ENCODE results near the gene RMND5B.
A peak's percentile ranks its signal among the peaks of the same experiment; 100 is the strongest.
"Not testable (repeated sequence)": the region's sequence is repeated elsewhere in the genome, so short reads cannot be mapped to it uniquely, and the experiment has no call there.

Gene RMND5B, protein sequence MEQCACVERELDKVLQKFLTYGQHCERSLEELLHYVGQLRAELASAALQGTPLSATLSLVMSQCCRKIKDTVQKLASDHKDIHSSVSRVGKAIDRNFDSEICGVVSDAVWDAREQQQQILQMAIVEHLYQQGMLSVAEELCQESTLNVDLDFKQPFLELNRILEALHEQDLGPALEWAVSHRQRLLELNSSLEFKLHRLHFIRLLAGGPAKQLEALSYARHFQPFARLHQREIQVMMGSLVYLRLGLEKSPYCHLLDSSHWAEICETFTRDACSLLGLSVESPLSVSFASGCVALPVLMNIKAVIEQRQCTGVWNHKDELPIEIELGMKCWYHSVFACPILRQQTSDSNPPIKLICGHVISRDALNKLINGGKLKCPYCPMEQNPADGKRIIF

DNA sequence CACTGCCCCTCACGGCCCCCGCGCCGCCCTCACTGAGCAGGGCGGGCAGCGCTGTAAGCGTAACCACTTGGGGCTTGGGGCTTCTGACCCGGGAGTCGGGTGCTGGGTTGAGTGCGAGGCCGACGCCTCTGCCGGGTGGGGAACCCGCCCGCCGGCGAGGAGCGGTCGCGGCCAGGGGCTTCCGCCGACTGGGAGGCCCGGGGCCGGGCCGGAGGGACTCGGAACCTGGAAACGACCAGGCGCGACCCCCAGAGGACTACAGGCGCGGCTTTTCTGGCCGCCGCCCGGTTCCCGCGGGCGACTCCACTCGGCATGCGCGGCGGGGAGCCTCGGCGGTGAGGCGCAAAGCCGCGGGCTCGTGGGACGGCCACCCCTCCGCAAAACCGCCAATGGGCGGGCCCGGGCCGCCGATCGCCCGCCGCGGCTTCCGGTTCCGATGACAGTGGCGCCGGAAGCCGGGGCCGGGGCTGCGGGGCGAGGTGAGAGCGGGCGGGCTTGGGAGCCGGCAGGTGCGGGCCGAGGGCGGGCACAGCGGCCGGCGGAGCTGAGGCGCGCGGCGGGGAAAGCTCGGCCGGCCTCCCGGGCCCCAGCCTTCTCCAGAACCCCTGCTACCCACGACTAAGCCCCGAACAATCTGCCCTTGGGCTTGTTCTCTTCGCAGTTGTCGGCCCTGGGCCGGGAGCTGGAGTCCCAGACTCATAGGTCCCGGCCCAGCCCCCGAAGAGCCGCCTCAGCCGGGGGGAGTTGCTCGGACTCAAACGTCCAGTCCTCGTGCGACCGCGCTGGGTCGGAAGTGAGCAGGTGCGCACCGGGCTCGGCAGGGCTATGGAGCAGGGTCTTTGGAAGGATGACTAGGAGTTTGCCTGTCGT, at the start of gene RMND5B:
TSS of gene RMND5B (plus strand) at position 439 of the 870 bp plus-strand sequence. CDS start 7,106 bp downstream, outside the sequence.
- peak within 1 kb of the TSS; percentile 78 for H3K4me3 ChIP-seq (ENCODE audit: insufficient read length, low read depth)
- peaks cover 5% of the 10 kb centered on the region for H3K4me1 ChIP-seq (ENCODE audit: insufficient read depth, insufficient read length)
- H3K27me3 ChIP-seq (ENCODE audit: insufficient read depth, insufficient read length) = no peaks in the 10 kb centered on the region
- H3K9ac ChIP-seq (ENCODE audit: insufficient read length, low read depth) = peak within 1 kb of the TSS; percentile 88
- H3K9me3 ChIP-seq (ENCODE audit: insufficient read depth, low read length) = no peaks in the 10 kb centered on the region
- DNase-seq (ENCODE audit: low read depth, low spot score) = peak; percentile 56
- H3K36me3 ChIP-seq (ENCODE audit: insufficient read depth, insufficient read length, low read length) = peaks cover 14% of the 10 kb centered on the region
- TF ChIP-seq YY1 (IDR thresholded peaks at IDR 0.05; ENCODE audit: insufficient read depth, insufficient read length) = no peak

DNA sequence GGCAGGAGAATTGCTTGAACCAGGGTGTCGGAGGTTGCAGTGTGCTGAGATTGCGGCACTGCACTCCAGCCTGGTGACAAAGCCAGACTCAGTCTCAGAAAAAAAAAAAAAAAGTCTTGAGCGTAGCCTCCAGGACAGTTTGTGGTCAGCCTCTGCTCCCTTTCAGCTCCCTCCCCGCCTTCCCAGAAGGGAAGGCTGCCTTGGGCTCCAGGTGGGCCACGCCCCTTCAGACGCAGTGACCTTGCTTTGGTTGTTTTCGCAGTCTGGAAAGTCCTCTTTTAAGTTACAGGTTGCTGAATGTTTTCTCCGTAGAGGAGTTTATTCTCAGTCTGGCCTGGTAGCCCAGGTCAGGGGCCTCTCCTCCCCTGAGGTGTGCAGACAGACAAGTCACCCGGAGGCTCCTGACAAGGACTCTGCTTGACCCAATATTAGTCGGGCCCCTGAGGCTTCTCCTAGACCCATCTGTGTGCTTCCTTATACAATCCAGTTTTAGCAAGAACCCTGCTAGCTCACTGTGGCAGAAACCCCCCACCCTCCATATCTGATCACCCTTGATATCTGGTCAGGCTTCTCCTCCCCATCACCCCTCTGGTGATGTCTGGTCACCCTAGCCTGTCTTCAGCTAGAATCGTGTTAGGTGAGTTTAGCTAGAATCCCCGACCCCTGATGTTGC, 49.1 kb upstream of the RMND5B start:
- no peak for DNase-seq (ENCODE audit: low read depth, low spot score)
- Histone ChIP-seq H3K36me3 (ENCODE audit: insufficient read depth, insufficient read length, low read length) (no peaks in the 10 kb centered on the region), H3K9me3 (ENCODE audit: insufficient read depth, low read length) (no peaks in the 10 kb centered on the region), H3K4me3 (ENCODE audit: insufficient read length, low read depth) (no peak overlapping the region), H3K9ac (ENCODE audit: insufficient read length, low read depth) (no peak overlapping the region), H3K4me1 (ENCODE audit: insufficient read depth, insufficient read length) (peaks cover 5% of the 10 kb centered on the region), H3K27me3 (ENCODE audit: insufficient read depth, insufficient read length) (no peaks in the 10 kb centered on the region)
- TF ChIP-seq YY1 (IDR thresholded peaks at IDR 0.05; ENCODE audit: insufficient read depth, insufficient read length) (no peak), ZNF274 (IDR thresholded peaks at IDR 0.05; ENCODE audit: low read depth, low read length) (no peak), SUZ12 (IDR thresholded peaks at IDR 0.05; ENCODE audit: extremely low read depth, insufficient read depth, insufficient read length) (no peak)

DNA sequence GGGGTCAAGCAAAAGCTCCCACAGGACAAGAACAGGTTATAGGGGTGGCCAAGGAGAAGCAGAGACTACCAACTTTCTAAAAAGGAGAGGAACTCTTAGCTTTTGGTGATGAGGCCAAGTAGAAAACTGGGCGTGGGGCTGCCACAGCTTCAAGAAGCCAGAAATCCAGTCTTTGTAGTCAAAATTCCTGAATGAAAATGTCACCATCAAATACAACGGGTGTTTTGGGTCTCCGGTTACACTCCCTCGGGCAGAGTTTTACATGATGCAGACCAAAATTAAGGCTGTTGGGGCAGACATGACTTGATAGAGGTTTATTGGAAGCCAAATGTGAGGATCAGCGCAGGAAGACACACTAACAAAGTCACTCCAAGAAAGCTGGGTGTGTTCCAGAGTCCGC, 46.9 kb upstream of the RMND5B start:
- TF ChIP-seq YY1 (IDR thresholded peaks at IDR 0.05; ENCODE audit: insufficient read depth, insufficient read length) (no peak), SUZ12 (IDR thresholded peaks at IDR 0.05; ENCODE audit: extremely low read depth, insufficient read depth, insufficient read length) (no peak), ZNF274 (IDR thresholded peaks at IDR 0.05; ENCODE audit: low read depth, low read length) (no peak)
- Histone ChIP-seq H3K4me1 (ENCODE audit: insufficient read depth, insufficient read length) (peaks cover 5% of the 10 kb centered on the region), H3K9me3 (ENCODE audit: insufficient read depth, low read length) (no peaks in the 10 kb centered on the region), H3K36me3 (ENCODE audit: insufficient read depth, insufficient read length, low read length) (no peaks in the 10 kb centered on the region), H3K9ac (ENCODE audit: insufficient read length, low read depth) (no peak overlapping the region), H3K27me3 (ENCODE audit: insufficient read depth, insufficient read length) (no peaks in the 10 kb centered on the region), H3K4me3 (ENCODE audit: insufficient read length, low read depth) (no peak overlapping the region)
- no peak for DNase-seq (ENCODE audit: low read depth, low spot score)

DNA sequence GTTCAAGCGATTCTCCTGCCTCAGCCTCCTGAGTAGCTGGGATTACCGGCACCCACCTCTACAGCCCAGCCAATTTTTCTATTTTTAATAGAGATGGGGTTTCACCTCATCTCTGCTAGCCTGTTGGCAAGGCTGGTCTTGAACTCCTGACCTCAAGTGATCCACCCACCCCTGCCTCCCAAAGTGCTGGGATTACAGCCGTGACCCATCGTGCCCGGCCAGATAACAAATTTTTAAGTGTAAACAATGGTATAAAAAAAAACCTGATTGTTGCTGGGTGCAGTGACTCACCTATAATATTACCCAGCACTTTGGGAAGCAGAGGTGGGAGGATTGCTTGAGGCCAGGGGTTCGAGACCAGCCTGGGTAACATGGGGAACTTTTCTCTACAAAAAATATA, 45.5 kb upstream of the RMND5B start:
- Histone ChIP-seq H3K4me3 (ENCODE audit: insufficient read length, low read depth) (no peak overlapping the region), H3K36me3 (ENCODE audit: insufficient read depth, insufficient read length, low read length) (no peaks in the 10 kb centered on the region), H3K9ac (ENCODE audit: insufficient read length, low read depth) (no peak overlapping the region), H3K27me3 (ENCODE audit: insufficient read depth, insufficient read length) (no peaks in the 10 kb centered on the region), H3K4me1 (ENCODE audit: insufficient read depth, insufficient read length) (peaks cover 5% of the 10 kb centered on the region), H3K9me3 (ENCODE audit: insufficient read depth, low read length) (no peaks in the 10 kb centered on the region)
- no peak for DNase-seq (ENCODE audit: low read depth, low spot score)
- TF ChIP-seq SUZ12 (IDR thresholded peaks at IDR 0.05; ENCODE audit: extremely low read depth, insufficient read depth, insufficient read length) = no peak
- TF ChIP-seq YY1 (IDR thresholded peaks at IDR 0.05; ENCODE audit: insufficient read depth, insufficient read length) = no peak
- TF ChIP-seq ZNF274 (IDR thresholded peaks at IDR 0.05; ENCODE audit: low read depth, low read length) = no peak

DNA sequence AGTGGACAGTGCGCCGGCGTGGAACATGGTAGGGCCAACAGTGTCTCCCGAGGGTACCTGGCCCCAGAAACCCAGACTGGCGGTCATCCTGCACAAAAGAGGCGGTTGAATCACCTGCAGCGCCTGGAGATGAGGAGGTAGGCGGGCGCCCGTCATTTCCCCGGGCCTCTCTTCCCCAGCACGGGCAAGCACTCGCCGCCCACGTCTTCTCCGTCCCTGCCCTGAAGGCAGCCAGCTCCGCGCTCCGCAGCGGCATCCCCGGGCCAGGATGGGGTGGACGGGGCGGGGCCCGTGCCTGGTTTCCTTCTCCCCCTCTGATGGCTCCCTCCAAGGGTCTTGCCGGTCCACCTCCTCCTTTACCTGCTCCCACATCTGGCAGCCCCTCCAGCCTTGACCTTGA, 44.5 kb upstream of the RMND5B start:
- H3K9ac ChIP-seq (ENCODE audit: insufficient read length, low read depth) = no peak overlapping the region
- no peak for DNase-seq (ENCODE audit: low read depth, low spot score)

DNA sequence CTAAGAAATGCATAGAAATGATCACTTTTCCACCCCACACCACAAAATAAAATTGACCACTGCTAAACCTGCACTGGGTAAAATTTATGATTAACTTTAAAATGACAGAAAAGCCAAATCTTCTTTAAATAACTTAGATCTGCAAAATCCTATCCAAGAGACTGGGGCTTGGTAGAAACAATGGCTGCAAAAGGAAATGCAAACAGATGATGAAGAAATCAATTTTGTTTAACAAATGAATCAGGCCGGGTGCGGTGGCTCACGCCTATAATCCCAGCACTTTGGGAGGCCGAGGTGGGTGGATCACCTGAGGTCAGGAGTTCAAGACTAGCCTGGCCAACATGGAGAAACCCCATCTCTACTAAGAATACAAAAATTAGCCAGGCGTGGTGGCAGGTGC, 43.6 kb upstream of the RMND5B start:
- not testable (repeated sequence) for H3K4me1 ChIP-seq (ENCODE audit: insufficient read depth, insufficient read length); H3K36me3 ChIP-seq (ENCODE audit: insufficient read depth, insufficient read length, low read length); DNase-seq (ENCODE audit: low read depth, low spot score); H3K4me3 ChIP-seq (ENCODE audit: insufficient read length, low read depth); H3K9me3 ChIP-seq (ENCODE audit: insufficient read depth, low read length); H3K27me3 ChIP-seq (ENCODE audit: insufficient read depth, insufficient read length); H3K9ac ChIP-seq (ENCODE audit: insufficient read length, low read depth)

More for the DNA sequence above, 44.5 kb upstream of the RMND5B start:
- H3K4me1 ChIP-seq (ENCODE audit: insufficient read depth, insufficient read length) = peaks cover 5% of the 10 kb centered on the region
- H3K4me3 ChIP-seq (ENCODE audit: insufficient read length, low read depth) = no peak overlapping the region
- H3K9me3 ChIP-seq (ENCODE audit: insufficient read depth, low read length) = no peaks in the 10 kb centered on the region
- no peaks in the 10 kb centered on the region for H3K36me3 ChIP-seq (ENCODE audit: insufficient read depth, insufficient read length, low read length)
- no peaks in the 10 kb centered on the region for H3K27me3 ChIP-seq (ENCODE audit: insufficient read depth, insufficient read length)
- TF ChIP-seq YY1 (IDR thresholded peaks at IDR 0.05; ENCODE audit: insufficient read depth, insufficient read length) (no peak), SUZ12 (IDR thresholded peaks at IDR 0.05; ENCODE audit: extremely low read depth, insufficient read depth, insufficient read length) (no peak), ZNF274 (IDR thresholded peaks at IDR 0.05; ENCODE audit: low read depth, low read length) (no peak)

DNA sequence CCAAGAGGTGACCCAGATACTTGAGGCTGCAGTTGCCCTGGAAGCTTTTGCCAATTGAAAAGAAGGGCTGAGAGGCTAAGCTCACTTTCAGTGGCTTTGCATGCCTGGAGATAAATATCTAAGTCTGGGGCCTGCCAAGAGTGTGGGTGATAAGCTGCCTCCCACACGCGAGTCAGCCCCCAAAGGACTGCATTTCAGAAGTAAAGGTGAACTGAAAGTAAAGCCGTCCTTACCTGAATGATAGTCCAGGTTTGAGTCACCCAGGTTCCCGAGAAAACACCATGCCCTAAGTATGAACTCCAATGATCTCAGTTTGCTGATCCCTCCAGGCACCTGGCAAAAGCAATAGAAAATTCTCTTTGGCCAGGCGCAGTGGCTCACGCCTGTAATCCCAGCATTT, 40.0 kb upstream of the RMND5B start:
- H3K9ac ChIP-seq (ENCODE audit: insufficient read length, low read depth) = no peak overlapping the region
- no peaks in the 10 kb centered on the region for H3K27me3 ChIP-seq (ENCODE audit: insufficient read depth, insufficient read length)
- no peak for DNase-seq (ENCODE audit: low read depth, low spot score)
- no peak overlapping the region for H3K4me3 ChIP-seq (ENCODE audit: insufficient read length, low read depth)
- H3K4me1 ChIP-seq (ENCODE audit: insufficient read depth, insufficient read length) = no peaks in the 10 kb centered on the region
- TF ChIP-seq YY1 (IDR thresholded peaks at IDR 0.05; ENCODE audit: insufficient read depth, insufficient read length) (no peak), ZNF274 (IDR thresholded peaks at IDR 0.05; ENCODE audit: low read depth, low read length) (no peak), SUZ12 (IDR thresholded peaks at IDR 0.05; ENCODE audit: extremely low read depth, insufficient read depth, insufficient read length) (no peak)
- H3K9me3 ChIP-seq (ENCODE audit: insufficient read depth, low read length) = no peaks in the 10 kb centered on the region
- H3K36me3 ChIP-seq (ENCODE audit: insufficient read depth, insufficient read length, low read length) = no peaks in the 10 kb centered on the region
